Activated CD4-positive, alpha-beta T cell treated with anti-CD3 and anti-CD28 coated beads for 48 hours (primary cell): ENCODE measurements around the gene ZNF124.

Source experiments
- DNase-seq: peaks from one replicate; pipeline ENCODE4 v3.0.0-alpha.2; 2020

The ZNF124 gene

GRCh38 chr1:247111700-247112478 is 59.9 kb downstream of the ZNF124 start:
- no peak for DNase-seq

- DNase-seq, result no peak
These were observed 60.5 kb downstream of the ZNF124 start for GRCh38 chr1:247111259-247111699.

- peak; percentile 71 for DNase-seq
These were observed 61.1 kb downstream of the ZNF124 start for GRCh38 chr1:247110627-247111258.

- no peak for DNase-seq
These were observed 64.1 kb downstream of the ZNF124 start for GRCh38 chr1:247107694-247108093.

- DNase-seq, result no peak
These were observed 65.9 kb downstream of the ZNF124 start for GRCh38 chr1:247105966-247106365.
